Measurements from ENCODE around the gene GAMT. TPM values are rescaled to one million over a fixed set of nuclear protein-coding genes. Genes with fewer than 3 reads are reported as not detected.
A peak's percentile ranks its signal among the peaks of the same experiment; 100 is the strongest.

GAMT gene
- total and polyA plus RNA-seq, 8 donors: 5.9 to 26.1 (median 23.3) TPM

GRCh38 chr19:1410136-1410786 lies 8.9 kb upstream of the GAMT start:
- intact Hi-C loops (cut with DNase I): no loop called here
- H3K36me3 ChIP-seq: peaks cover 6 to 23% of the 10 kb centered on the region in 2 donors
- H3K4me1 ChIP-seq: peaks cover 50 to 80% of the 10 kb centered on the region in 2 donors
- DNase-seq: peak in 1 of 4 donors; percentile 74
- H3K4me3 ChIP-seq: peak overlapping the region in 1 of 2 donors; percentile 97
- no peak for ATAC-seq
- no peaks in the 10 kb centered on the region for H3K9me3 ChIP-seq
- H3K27ac ChIP-seq: peak overlapping the region in 1 of 2 donors; percentile 63
- H3K27me3 ChIP-seq: no peaks in the 10 kb centered on the region
- no peak for TF ChIP-seq CTCF (IDR thresholded peaks at IDR 0.05)

- peak in 1 of 4 donors; percentile 81 for DNase-seq
- H3K9me3 ChIP-seq: no peaks in the 10 kb centered on the region
- H3K27me3 ChIP-seq: no peaks in the 10 kb centered on the region
- no peak for ATAC-seq
- H3K36me3 ChIP-seq: peaks cover 6 to 23% of the 10 kb centered on the region in 2 donors
- intact Hi-C loops (cut with DNase I): no loop called here
- H3K4me1 ChIP-seq: peaks cover 44 to 75% of the 10 kb centered on the region in 2 donors
- peak overlapping the region; percentile 91 to 97 for H3K4me3 ChIP-seq
- no peak for TF ChIP-seq CTCF (IDR thresholded peaks at IDR 0.05)
- peak overlapping the region; percentile 90 to 94 for H3K27ac ChIP-seq
Observed at GRCh38 chr19:1409204-1410005, 8.1 kb upstream of the GAMT start.

- peaks cover 44 to 72% of the 10 kb centered on the region in 2 donors for H3K4me1 ChIP-seq
- peak overlapping the region; percentile 91 to 97 for H3K4me3 ChIP-seq
- no peak for TF ChIP-seq CTCF (IDR thresholded peaks at IDR 0.05)
- intact Hi-C loops (cut with DNase I): no loop called here
- H3K36me3 ChIP-seq: peaks cover 5 to 18% of the 10 kb centered on the region in 2 donors
- peaks cover 0 to 6% of the 10 kb centered on the region in 2 donors for H3K27me3 ChIP-seq
- no peaks in the 10 kb centered on the region for H3K9me3 ChIP-seq
- DNase-seq (peak in 3 of 4 donors; percentile 50 to 89 (median 71)), ATAC-seq (peak; percentile 42)
- H3K27ac ChIP-seq: peak overlapping the region; percentile 90 to 94
Observed at GRCh38 chr19:1408300-1409203, 7.2 kb upstream of the GAMT start.

- intact Hi-C loops (cut with DNase I): no loop called here
Observed at GRCh38 chr19:1407528-1408299, 6.4 kb upstream of the GAMT start, which contains the start of gene DAZAP1. Gene DAZAP1, plus strand, starts transcription at chr19:1407586. Its CDS starts 188 bp downstream, at chr19:1407774.

More at GRCh38 chr19:1407528-1408299, 6.4 kb upstream of the GAMT start, which contains the start of gene DAZAP1:
- no peak for TF ChIP-seq CTCF (IDR thresholded peaks at IDR 0.05)
- ATAC-seq (no peak), DNase-seq (peak in 1 of 4 donors; percentile 89)
- Histone ChIP-seq H3K4me1 (peaks cover 42 to 67% of the 10 kb centered on the region in 2 donors), H3K9me3 (no peaks in the 10 kb centered on the region), H3K4me3 (peak within 1 kb of the TSS; percentile 91 to 97), H3K27ac (peak within 1 kb of the TSS; percentile 90 to 94), H3K27me3 (peaks cover 0 to 14% of the 10 kb centered on the region in 2 donors), H3K36me3 (peaks cover 0 to 10% of the 10 kb centered on the region in 2 donors)
